ENCODE measurements around the gene UBASH3B.

- TF ChIP-seq, protein P1, sequence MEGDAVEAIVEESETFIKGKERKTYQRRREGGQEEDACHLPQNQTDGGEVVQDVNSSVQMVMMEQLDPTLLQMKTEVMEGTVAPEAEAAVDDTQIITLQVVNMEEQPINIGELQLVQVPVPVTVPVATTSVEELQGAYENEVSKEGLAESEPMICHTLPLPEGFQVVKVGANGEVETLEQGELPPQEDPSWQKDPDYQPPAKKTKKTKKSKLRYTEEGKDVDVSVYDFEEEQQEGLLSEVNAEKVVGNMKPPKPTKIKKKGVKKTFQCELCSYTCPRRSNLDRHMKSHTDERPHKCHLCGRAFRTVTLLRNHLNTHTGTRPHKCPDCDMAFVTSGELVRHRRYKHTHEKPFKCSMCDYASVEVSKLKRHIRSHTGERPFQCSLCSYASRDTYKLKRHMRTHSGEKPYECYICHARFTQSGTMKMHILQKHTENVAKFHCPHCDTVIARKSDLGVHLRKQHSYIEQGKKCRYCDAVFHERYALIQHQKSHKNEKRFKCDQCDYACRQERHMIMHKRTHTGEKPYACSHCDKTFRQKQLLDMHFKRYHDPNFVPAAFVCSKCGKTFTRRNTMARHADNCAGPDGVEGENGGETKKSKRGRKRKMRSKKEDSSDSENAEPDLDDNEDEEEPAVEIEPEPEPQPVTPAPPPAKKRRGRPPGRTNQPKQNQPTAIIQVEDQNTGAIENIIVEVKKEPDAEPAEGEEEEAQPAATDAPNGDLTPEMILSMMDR (IDR thresholded peaks at IDR 0.05): no peak
- no peak for TF ChIP-seq ZFX (IDR thresholded peaks at IDR 0.05; ENCODE audit: borderline replicate concordance)
Measured at GRCh38 chr11:122773781-122774266, 118.3 kb downstream of the UBASH3B start.
